ENCODE data around the gene OSTF1. TPM values are rescaled to one million over a fixed set of nuclear protein-coding genes. Genes with fewer than 3 reads are reported as not detected.
A peak's percentile ranks its signal among the peaks of the same experiment; 100 is the strongest.

Gene OSTF1
- total RNA-seq, 1 donor from 2014 or later = 9.8 TPM

- Mint-ChIP-seq H3K27me3 (no peaks in the 10 kb centered on the region), H3K4me3 (ENCODE audit: low read depth) (no peak overlapping the region), H3K9me3 (ENCODE audit: low read depth) (peaks cover 1% of the 10 kb centered on the region), H3K27ac (peak overlapping the region; percentile 37), H3K4me1 (ENCODE audit: low read depth) (peaks cover 10% of the 10 kb centered on the region), H3K36me3 (ENCODE audit: insufficient read depth) (peaks cover 9% of the 10 kb centered on the region)
- no peak for DNase-seq (ENCODE audit: low spot score, unreplicated experiment)
- TF ChIP-seq CTCF (IDR thresholded peaks at IDR 0.05; ENCODE audit: unreplicated experiment) = no peak
These were observed 50.1 kb downstream of the OSTF1 start for GRCh38 chr9:75138260-75139040.

DNA sequence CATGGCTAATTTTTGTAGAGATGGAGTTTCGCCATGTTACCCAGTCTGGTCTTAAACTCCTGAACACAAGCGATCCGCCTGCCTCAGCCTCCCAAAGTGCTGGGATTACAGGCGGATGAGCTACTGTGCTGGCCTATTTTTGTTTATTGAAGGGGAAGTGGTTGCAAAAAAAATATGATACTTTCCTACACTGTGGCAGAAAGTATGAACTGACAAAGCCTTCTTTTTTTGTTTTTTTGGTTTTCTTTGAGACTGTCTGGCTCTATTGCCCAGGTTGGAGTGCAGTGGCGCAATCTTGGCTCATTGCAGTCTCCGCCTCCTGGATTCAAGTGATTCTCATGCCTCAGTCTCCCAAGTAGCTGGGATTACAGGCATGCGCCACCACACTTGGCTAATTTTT is 50.9 kb downstream of the OSTF1 start:
- Mint-ChIP-seq H3K4me3 (ENCODE audit: low read depth) (no peak overlapping the region), H3K27me3 (no peaks in the 10 kb centered on the region), H3K27ac (no peak overlapping the region), H3K9me3 (ENCODE audit: low read depth) (peaks cover 4% of the 10 kb centered on the region), H3K4me1 (ENCODE audit: low read depth) (peaks cover 5% of the 10 kb centered on the region), H3K36me3 (ENCODE audit: insufficient read depth) (peaks cover 14% of the 10 kb centered on the region)
- TF ChIP-seq CTCF (IDR thresholded peaks at IDR 0.05; ENCODE audit: unreplicated experiment) = no peak
- no peak for DNase-seq (ENCODE audit: low spot score, unreplicated experiment)

DNA sequence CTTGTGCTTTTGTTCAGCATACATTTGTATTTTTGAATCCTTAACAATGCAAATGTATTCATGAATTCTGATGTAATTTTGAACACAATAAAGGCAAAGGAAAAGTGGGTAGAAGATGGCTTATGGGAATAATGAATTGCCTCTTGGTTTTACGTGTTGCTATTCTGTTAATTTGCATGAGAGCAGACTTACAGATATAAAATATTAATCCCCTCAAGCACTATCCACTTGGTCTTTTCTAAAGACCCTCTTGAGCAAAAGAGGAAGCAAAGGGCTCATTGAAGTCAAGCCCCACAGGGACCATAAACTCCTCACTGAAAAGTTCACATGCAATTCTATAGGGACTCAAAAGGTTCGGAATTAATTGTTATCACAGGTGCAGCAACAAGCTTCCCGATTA is 51.9 kb downstream of the OSTF1 start:
- Mint-ChIP-seq H3K27me3 (no peaks in the 10 kb centered on the region), H3K27ac (no peak overlapping the region), H3K9me3 (ENCODE audit: low read depth) (peaks cover 13% of the 10 kb centered on the region), H3K4me3 (ENCODE audit: low read depth) (no peak overlapping the region), H3K36me3 (ENCODE audit: insufficient read depth) (peaks cover 22% of the 10 kb centered on the region), H3K4me1 (ENCODE audit: low read depth) (no peaks in the 10 kb centered on the region)
- DNase-seq (ENCODE audit: low spot score, unreplicated experiment) = no peak
- TF ChIP-seq CTCF (IDR thresholded peaks at IDR 0.05; ENCODE audit: unreplicated experiment) = no peak

GRCh38 chr9:75142202-75142601 is 53.9 kb downstream of the OSTF1 start:
- Mint-ChIP-seq H3K36me3 (ENCODE audit: insufficient read depth) (peaks cover 22% of the 10 kb centered on the region), H3K4me1 (ENCODE audit: low read depth) (no peaks in the 10 kb centered on the region), H3K27ac (no peak overlapping the region), H3K9me3 (ENCODE audit: low read depth) (peaks cover 14% of the 10 kb centered on the region), H3K4me3 (ENCODE audit: low read depth) (no peak overlapping the region), H3K27me3 (no peaks in the 10 kb centered on the region)
- TF ChIP-seq CTCF (IDR thresholded peaks at IDR 0.05; ENCODE audit: unreplicated experiment) = no peak
- no peak for DNase-seq (ENCODE audit: low spot score, unreplicated experiment)

DNA sequence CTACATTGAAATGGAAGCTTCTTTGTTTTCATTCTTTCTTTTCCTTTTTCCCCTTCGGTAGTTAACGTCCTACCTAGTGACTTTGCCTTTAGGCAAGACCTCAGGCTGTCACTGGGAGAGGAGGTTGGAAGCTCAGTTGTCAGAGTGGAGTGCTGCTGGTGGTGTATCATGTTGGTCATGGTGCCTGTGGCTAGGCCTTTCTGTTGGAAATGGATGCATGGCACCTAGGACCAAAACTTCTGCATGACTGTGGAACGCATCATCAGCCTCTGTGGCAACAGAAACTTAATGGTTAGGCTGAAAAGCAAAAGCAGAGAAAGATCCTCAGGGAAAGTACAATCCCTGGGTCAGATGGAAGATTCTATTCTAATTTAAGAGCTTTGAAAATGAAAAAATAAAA is 57.9 kb downstream of the OSTF1 start:
- H3K27ac Mint-ChIP-seq = no peak overlapping the region
- H3K27me3 Mint-ChIP-seq = no peaks in the 10 kb centered on the region
- no peak for TF ChIP-seq CTCF (IDR thresholded peaks at IDR 0.05; ENCODE audit: unreplicated experiment)
- H3K4me1 Mint-ChIP-seq (ENCODE audit: low read depth) = peaks cover 4% of the 10 kb centered on the region
- H3K9me3 Mint-ChIP-seq (ENCODE audit: low read depth) = peaks cover 14% of the 10 kb centered on the region
- DNase-seq (ENCODE audit: low spot score, unreplicated experiment) = no peak
- H3K36me3 Mint-ChIP-seq (ENCODE audit: insufficient read depth) = peaks cover 22% of the 10 kb centered on the region
- no peak overlapping the region for H3K4me3 Mint-ChIP-seq (ENCODE audit: low read depth)
